ENCODE data around the gene CPSF7.

Gene CPSF7

DNA sequence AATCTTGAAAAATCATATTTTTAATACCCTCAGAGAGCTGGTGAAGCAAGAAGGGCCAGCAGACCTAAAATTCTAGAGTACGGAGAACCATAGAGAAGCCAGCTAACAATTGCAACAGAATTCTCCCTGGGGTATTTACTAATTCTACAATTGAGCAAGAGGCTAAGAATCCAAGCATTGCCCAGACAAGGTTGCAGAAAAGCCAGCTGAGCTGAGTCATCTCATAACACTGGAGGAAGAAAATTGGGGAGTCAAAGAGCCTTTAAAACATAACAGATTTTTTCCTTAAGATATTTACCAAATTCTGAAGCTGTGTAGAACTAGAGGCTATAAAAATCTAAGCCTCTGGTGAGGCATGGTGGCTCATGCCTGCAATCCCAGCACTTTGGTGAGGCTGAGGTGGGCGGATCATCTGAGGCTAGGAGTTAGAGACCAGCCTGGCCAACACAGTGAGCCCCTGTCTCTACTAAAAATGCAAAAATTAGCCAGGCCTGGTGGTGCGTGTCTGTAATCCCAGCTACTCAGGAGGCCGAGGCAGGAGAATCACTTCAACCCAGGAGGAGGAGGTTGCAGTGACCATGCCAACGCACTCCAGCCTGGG lies 51.0 kb downstream of the CPSF7 start:
- no peak for DNase-seq

DNA sequence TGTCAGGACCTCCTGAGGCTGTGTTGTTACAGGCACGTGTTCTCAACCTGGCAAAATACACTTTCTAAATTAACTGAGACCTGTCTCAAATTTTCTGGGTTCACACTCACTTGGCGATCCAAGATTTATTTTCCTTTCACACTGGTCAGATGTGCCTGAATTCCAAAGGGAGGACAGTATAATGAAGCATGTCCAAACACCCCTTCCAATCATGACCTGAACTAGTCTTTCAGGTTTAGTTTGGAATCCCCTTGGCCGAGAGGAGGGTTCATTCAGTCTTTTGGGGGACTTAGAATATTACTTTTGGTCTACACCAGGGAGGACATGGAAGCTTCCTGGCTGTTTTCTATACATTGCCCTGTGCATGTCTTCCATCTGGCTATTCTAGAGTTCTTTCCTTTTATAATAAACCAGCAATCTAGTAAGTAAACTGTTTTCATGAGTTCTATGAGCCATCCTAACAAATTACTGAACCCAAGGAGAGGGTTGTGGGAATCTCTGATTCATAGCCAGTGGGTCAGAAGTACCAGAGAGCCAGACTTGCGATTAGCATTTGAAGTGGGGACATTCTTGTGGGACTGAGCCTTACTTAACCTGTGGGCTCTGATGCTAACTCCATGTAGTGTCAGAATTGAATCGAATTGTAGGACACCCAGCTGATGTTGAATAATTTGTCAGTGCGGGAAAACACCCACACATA lies 52.2 kb downstream of the CPSF7 start:
- no peak for DNase-seq

DNA sequence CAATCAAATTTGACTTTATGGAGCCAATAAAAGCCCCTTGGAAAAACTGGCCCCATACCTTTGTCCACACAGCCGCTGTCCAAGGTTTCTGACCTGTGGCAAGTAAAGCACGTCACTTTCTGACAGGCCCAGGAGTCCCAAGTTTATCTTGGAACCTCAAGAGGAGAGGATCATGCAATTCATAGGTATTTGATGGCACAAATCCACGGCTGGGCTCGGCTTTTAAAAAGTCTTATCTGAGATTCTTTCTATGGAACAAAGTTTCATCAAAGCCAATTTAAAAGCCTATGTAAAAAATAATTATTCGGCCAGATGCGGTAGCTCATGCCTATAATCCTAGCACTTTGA lies 54.0 kb downstream of the CPSF7 start:
- no peak for DNase-seq

DNA sequence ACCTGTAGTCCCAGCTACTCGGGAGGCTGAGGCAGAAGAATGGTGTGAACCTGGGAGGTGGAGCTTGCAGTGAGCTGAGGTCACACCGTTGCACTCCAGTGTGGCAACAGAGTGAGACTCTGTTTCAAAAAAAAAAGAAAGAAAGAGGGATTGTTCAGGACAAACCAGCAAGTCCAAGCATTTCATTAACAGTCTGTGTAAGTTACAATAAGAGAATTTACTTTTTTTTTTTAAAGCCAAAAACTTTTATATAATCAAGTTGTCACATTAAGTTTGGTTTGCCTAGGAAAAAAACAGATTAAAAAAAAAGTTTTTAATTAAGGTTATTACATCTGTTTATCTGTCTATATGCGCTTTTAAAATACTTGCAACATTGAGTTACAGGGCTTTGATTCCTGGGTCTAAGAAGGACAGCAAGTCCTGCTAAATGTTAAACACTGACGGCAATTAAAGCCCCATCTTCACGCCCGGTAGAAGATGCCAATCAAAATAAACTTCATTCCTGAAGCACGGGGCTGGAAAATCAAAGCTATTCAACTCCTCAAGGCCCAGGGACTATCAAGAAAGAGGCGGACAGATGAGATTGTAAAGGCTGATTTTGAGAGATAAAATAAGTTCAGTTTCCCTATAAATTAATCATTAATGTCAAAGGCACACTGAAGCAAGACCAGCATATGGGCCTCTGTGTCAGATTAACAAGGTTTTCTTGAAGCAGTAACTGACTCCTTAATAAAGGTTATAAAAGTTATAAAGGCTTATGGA lies 56.9 kb downstream of the CPSF7 start:
- DNase-seq: no peak

DNA sequence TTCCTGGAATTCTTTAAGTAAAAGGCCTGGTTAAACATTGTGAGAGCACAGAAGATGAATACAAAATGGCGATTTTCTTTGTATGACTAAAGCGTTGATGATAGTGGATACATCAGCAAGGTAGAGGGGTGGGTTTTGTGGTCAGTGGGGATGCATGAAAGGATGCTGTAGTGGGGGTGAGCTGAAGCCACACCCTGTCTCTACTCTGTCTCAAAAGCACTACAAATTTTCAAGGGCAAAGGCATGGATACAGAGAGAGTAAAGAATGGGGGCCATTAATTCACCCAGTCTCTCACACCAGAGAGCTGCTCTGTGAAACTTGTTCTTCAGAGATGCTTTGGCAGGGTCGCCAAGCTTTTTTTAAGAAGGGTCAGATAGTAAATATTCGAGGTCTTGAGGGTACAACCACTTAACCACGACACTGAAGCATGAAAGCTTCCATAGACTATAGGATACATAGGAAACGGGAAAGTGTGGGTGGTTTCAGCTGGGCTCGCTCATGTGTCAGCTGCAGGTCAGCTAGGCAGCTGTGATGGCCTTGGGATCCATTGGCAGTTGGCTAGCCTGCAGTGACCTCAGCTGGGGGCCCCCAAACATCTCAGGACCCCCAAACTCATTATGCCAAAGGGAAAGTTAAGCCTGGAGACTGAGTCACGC lies 59.3 kb downstream of the CPSF7 start:
- DNase-seq: no peak

DNA sequence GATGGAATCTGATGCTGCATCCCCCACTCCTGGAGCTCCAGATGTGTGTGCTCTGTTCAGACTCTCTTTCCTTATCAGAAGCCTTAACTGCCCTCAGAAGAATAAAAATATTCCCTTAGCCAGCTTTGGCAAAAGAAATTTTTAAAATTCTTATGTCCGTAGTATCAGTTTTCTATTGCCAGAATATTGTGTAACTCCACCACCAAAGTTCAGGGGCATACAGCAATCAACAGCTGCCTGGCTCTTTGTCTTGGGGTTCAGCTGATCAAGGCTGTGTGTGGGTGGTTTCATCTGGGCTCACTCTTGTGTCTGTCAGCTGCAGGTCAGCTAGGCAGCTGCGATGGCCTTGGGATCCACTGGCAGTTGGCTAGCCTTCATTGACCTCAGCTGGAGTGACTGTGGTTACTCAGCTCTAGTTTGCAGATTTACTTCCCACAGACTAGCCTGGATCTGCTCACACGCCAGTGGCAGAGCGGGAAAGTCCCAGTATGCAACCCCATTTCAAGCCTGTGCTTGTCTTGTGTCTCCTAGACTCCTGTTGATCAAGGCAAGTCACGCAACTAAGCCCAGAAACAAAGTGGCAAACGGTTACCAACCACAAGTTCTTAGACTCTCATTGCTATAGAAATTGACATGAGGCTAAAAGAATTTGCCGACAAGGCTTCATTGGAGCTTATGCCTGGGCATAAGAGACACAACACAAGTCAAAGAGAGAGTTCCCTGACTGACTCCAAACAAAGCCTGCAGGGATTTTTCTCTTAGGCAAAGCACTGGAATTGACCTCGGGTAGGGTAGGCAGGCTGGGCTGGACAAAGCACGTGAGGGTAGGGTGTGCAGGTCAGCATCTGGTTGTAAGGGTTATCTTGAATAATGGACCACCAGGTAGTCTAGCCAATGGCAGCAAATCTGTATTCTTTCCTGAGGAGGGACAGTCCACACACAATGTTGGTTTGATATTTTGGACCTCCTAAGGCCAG lies 60.1 kb downstream of the CPSF7 start:
- DNase-seq: no peak

DNA sequence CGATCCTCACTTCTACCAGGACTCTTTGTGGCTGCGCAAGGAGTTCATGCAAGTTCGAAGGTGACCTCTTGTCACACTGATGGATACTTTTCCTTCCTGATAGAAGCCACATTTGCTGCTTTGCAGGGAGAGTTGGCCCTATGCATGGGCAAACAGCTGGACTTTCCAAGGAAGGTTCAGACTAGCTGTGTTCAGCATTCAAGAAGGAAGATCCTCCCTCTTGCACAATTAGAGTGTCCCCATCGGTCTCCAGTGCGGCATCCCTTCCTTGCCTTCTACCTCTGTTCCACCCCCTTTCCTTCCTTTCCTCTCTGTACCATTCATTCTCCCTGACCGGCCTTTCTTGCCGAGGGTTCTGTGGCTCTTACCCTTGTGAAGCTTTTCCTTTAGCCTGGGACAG lies 61.1 kb downstream of the CPSF7 start:
- no peak for DNase-seq

DNA sequence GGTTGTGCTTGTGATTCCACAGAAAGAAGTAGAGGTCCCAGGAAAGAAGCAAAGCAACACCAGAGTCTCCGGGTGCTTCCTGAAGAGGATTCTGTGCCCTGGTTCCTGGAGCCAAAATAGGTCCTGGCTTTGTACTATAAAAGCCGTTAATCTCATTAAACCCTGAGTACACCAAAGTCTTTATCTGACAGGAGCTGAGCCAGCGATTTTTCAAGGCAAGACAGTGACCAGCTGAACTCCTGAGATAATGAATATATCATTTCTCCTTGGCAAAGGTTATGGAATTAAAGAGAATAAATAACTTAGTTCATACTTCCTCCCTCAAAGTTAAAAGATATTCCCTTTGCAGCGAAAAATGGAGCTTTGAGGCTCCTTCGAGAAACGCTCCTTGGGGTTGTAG lies 62.4 kb downstream of the CPSF7 start:
- no peak for DNase-seq

DNA sequence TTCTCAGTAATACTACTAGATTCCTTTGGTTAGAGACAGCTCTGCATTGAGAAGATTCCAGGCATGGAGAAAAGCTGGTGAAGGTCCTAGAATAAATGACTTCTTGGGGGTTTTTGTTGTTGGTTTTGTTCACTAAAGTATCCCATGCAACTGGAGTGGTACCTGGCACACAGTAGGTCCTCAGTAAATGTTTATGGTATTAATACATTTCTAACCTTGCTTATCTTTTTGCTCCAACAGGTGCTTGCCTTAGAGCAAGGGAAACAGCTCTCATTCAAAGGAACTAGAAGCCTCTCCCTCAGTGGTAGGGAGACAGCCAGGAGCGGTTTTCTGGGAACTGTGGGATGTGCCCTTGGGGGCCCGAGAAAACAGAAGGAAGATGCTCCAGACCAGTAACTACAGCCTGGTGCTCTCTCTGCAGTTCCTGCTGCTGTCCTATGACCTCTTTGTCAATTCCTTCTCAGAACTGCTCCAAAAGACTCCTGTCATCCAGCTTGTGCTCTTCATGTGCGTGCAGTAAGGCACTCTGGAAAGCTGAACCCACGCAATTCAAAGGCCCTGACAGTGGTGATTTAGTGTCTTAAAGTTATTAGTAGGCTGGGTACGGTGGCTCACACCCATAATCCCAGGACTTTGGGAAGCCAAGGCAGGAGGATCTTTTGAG lies 65.6 kb downstream of the CPSF7 start:
- no peak for DNase-seq

DNA sequence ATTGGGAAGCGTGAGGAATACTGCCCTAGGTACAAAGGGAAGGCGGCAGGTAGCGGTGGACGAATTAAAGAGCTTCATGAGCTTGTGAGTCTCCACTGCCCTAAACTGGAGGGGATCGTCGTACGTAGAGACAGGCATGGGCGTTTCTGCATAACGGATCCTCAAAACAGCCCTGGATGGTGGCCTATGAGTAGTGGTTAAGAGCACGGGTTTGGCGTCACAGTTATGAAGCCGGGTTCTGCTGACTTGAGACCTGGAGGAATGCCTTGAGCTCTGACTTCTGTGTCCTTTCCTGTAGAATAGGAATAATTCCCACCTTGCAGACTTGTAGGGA lies 67.3 kb downstream of the CPSF7 start:
- peak; percentile 29 for DNase-seq

DNA sequence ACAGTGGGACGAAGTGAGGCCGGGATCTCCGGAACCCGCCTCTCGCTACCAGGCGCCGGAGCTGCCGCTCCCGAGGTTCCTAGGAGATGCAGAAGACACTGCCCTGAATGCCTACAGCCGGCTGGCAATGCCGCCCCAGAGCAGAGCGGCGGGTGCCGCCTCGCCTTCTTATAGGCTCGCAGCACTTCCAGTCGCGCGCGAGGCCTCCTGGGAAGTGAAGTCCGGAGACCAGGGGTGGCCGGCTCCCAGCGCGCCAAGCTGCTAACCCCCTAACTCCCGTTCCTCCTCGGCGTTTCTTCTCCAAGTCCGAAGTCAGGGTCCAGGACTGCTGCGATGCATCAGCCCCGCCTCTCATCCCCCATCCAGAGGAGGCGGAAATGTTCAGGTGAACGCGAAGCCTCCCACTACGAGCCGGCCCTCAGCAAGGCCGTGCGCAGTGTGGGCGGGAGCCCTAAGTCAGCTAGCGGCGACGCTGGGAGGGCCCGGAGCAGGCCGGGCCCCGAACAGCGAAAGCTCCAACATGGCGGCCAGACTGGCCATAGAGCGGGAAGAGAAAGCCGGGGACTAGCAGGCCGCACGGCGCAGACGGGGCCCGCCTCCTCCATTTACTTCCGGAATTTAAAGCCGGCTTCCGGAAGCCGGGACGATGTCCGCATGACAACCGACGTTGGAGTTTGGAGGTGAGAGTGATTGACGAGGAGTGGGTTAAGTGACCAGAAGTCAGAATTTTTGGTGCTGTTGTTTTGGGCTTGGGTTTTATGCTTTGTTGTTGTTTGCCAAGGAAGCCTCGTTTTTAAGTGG lies 67.8 kb downstream of the CPSF7 start, which contains the start of the genes CYB561A3 and TMEM138:
Gene CYB561A3, minus strand, starts transcription at position 142 of the 801 bp plus-strand sequence. CDS start 5,169 bp downstream, outside the sequence.
Gene TMEM138, plus strand, starts transcription at position 634 of the 801 bp plus-strand sequence. CDS start 2,017 bp downstream, outside the sequence.
- DNase-seq: peak; percentile 88

DNA sequence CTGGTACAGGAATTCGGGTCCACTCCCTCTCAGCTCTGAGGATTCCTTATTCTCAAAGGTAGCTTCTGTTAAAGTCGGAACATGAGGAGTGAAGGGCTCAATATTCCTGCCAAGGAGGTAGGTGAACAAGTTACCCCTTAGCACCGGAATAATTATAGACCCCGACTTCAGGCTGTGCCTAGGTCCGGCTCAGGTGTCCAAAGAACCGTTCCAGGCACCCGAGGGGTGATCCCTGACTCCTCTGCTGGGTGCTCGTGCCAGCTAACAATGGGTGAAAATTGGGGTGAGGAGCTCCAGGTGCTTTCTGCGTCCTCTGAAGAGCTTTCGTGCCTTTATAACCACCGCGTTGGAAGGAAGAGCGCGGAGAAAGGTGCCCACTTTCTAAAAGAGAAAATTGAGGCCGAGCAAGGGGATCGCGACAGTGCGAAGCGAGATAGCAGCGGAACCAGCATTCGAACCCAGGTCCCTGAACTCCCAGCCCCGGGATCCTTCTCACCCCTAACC lies 68.5 kb downstream of the CPSF7 start:
- DNase-seq: no peak

DNA sequence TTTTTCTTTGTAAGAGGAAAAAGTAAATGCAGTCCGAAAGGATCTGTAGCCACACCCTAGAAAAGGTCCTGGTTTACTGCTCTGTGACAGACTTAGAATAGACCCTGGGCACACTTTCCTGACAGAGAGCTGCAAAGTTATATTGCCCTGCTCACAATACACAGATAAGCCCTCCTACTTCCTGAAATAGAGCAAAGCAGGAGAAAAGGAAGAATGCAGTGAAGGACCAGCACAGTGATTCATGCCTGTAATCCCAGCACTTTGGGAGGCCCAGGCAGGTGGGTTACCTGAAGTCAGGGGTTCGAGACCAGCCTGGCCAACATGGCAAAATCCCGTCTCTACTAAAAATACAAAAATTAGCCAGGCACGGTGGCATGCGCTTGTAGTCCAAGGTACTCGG lies 70.3 kb downstream of the CPSF7 start:
- no peak for DNase-seq

DNA sequence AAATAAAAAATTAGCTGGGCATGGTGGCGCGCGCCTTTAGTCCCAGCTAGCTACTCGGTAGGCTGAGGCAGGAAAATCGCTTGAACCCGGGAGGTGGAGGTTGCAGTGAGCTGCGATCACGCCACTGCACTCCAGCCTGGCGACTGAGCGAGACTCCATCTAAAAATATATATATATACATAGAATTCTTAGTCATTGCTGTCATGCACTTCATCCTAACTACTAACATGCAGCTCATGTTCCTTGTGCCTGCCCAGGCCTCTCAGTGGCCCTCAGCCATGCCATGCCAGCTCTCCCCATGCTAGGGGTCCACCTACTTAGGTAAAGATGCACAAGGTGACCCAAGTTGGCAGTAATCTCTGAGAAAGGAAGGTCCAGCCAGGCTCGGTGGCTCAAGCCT lies 71.2 kb downstream of the CPSF7 start:
- DNase-seq: no peak

DNA sequence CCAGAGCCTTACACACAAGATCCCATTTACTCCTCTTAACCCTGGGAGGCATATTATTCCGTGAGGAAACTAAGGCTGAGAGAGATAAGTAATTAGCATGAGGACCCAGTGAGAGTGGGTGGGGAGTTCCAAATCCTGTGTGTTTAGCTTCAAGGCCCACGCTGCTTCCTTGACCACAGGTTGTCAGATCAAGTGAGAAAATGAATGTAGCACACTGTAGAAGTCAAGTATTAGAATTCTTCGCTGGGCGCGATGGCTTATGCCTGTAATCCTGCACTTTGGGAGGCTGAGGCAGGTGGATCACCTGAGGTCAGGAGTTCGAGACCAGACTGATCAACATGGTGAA lies 71.9 kb downstream of the CPSF7 start:
- DNase-seq: no peak

DNA sequence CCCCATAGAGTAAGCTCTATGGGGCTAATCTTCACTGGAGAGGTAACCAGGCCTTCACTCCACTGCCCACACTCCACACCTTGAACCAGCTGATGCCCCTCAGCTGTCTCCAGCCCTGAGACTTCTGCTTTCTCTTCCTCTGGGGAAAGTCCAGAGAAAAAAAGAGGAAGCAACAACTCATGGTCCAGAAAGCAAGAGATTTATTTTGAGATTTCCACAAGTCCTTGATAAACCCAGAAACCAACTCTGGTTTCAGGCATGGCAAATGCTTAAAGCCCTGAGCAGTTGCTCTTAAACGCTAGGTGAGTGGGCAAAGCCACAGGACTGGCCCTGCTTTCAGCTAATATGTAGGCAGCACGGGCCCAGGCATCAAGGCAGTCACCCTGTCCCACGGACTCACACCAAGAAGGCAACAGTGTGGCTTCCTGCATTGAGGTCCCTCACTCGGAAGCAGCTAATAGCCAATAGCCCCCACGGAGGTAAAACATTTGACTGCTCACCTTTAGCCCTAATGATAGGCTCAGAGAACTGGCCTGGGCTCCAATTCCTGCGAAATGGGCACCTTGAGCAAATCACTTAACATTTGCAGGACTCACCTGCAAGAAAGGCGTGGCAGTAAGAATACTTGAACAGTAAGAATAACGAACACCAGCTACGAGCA lies 72.4 kb downstream of the CPSF7 start:
- peak; percentile 71 for DNase-seq

DNA sequence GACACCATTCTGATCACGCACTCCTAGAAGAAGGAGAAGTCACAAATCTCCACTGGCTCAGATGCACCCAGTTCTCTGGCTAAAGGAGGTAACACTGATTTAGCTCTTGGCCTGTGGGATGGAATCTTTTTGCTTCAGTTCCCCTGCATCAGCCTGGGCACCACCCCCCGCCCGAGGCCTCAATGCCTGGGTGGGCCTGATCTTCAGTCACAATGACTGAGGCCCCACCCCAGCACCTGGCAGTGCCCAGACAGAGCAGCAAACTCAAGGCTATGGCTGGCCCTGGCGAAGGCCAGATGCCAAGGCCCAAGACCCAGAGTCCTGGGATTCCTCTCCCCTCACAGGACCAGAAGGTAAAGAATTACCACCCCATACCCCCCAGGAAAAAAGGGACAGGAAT lies 73.1 kb downstream of the CPSF7 start:
- peak; percentile 26 for DNase-seq

DNA sequence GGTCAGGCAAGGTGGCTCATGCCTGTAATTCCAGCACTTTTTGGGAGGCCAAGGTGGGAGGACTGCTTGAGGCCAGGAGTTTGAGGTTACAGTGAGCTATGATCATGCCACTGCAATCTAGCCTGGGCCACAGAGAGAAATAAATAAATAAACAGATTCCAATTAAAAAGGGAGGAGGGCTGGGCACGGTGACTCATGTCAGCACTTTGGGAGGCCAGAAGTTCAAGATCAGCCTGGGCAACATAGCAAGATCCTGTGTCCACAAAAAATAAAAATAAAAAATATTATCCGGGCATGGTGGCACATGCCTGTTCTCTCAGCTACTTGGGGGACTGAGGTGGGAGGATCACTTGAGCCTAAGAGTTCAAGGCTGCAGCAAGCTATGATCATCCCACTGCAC lies 75.6 kb downstream of the CPSF7 start:
- no peak for DNase-seq

DNA sequence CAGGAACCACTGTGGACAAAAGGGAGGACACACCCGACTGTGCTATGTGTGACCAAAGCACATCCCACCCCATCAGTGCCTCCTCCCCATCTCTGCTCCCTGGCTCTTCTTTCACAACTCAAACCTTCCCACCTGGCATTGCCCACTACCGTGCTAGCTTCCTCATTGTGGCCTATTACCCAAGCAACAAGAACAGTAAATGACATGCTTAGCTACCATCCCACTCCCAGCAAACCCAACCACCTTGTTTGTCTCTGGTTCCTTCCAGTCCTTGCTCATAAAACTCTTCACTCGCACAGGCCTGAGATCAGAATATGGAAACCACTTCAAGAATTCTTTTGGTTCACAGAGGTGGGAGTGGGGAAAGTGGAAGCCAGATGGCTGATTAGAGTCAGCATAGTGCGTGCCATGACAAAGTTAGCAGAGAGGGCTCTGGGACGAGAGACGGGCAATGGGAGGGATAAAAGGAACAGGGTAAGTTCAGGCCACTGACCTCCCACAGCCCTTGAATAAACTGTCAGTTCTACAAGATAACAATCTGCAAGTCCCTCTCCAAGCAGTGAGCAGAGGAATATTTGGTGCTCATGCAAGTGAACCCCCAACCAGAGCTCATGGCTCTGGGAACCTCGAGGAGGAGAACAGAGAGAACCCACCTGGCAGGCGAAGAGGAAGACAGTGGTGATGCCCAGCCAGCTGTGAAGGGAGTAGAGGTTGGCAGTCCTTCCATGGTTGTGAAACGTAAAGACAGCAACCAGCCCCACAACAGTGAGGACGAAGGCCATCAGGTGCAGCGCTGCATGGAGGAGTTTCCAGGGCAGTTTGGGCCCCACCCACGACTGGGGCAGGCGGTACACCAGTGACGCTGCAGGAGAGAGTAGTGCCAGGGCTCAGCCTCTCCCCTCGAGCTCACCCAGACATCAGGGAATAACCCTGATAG lies 76.4 kb downstream of the CPSF7 start:
- no peak for DNase-seq

All from CD4-positive, alpha-beta T cell treated with Interferon gamma for 1 hour (primary cell).